ENCODE results near the gene FXYD4. TPM values are rescaled to one million over a fixed set of nuclear protein-coding genes. Genes with fewer than 3 reads are reported as not detected.
"Not testable (repeated sequence)": the region's sequence is repeated elsewhere in the genome, so short reads cannot be mapped to it uniquely, and the experiment has no call there.

The FXYD4 gene
- polyA plus RNA-seq, 1 donor (not counting 4 experiments of a cell fraction or from before 2014, with no cell fraction given) = not detected

DNA sequence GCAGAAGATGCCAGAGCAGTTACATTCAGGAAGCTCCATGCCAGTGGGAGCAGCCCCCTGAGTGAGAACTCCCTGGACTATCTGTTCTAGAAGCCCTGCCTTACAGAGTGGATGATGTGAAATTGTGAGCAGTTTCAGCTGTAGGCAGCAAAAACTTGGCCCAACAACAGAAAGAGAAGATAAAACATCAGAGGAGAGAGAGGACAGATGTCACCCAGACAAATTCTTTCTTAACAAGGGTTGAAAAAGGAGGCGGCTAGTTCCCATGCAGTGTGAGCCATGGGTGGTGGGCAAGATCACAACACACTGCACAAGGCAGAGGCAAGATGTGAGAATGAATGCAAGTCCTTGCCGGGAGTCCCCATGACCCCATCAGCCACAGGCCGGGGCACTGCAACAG is 46.6 kb upstream of the FXYD4 start:
- Histone ChIP-seq H3K36me3 (ENCODE audit: control insufficient read depth in 2 of 2, extremely low read depth in 1 of 2, insufficient read depth in 2 of 2, low read length in 2 of 2) (no peaks in the 10 kb centered on the region), H2AFZ (ENCODE audit: control insufficient read depth, low read length) (no peak overlapping the region), H3K9me1 (ENCODE audit: control insufficient read depth, extremely low read depth, insufficient read depth, low read length) (no peaks in the 10 kb centered on the region), H4K20me1 (ENCODE audit: control insufficient read depth, extremely low read depth, insufficient read depth, low read length) (no peaks in the 10 kb centered on the region), H3K4me3 (ENCODE audit: control insufficient read depth in 2 of 3, extremely low read depth in 1 of 3, insufficient read depth in 2 of 3, low read depth in 1 of 3, low read length in 3 of 3) (no peak overlapping the region), H3K27ac (ENCODE audit: control insufficient read depth, insufficient read depth, low read length) (no peak overlapping the region), H3K79me2 (ENCODE audit: control insufficient read depth, insufficient read depth, low read length) (no peaks in the 10 kb centered on the region), H3K9ac (ENCODE audit: control insufficient read depth, extremely low read depth, insufficient read depth, low read length) (no peak overlapping the region), H3K9me3 (ENCODE audit: control insufficient read depth, low read depth, low read length) (no peaks in the 10 kb centered on the region), H3K27me3 (ENCODE audit: control insufficient read depth, extremely low read depth, insufficient read depth, low read length) (no peaks in the 10 kb centered on the region), H3K4me2 (ENCODE audit: control insufficient read depth, extremely low read depth, insufficient read depth, low read depth, low read length) (no peak overlapping the region), H3K4me1 (ENCODE audit: control insufficient read depth, extremely low read depth, insufficient read depth, low read length) (no peaks in the 10 kb centered on the region)
- dilution Hi-C loops (cut with MboI; ENCODE audit: extremely low pct_ligation_motif_present, low sequenced_read_pairs) = no loop called here
- no peak for FAIRE-seq
- no peak for DNase-seq (ENCODE audit: low read depth, low spot score)
- no peak for TF ChIP-seq EZH2 (IDR thresholded peaks at IDR 0.05; ENCODE audit: low read length)
- TF ChIP-seq, protein P1, sequence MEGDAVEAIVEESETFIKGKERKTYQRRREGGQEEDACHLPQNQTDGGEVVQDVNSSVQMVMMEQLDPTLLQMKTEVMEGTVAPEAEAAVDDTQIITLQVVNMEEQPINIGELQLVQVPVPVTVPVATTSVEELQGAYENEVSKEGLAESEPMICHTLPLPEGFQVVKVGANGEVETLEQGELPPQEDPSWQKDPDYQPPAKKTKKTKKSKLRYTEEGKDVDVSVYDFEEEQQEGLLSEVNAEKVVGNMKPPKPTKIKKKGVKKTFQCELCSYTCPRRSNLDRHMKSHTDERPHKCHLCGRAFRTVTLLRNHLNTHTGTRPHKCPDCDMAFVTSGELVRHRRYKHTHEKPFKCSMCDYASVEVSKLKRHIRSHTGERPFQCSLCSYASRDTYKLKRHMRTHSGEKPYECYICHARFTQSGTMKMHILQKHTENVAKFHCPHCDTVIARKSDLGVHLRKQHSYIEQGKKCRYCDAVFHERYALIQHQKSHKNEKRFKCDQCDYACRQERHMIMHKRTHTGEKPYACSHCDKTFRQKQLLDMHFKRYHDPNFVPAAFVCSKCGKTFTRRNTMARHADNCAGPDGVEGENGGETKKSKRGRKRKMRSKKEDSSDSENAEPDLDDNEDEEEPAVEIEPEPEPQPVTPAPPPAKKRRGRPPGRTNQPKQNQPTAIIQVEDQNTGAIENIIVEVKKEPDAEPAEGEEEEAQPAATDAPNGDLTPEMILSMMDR (optimal IDR thresholded peaks at IDR 0.05 in 1 of 3, IDR thresholded peaks at IDR 0.05 in 1 of 3, conservative IDR thresholded peaks at IDR 0.05 in 1 of 3; ENCODE audit: extremely low read depth in 1 of 3, insufficient read depth in 2 of 3, low read length in 3 of 3) = no peak

DNA sequence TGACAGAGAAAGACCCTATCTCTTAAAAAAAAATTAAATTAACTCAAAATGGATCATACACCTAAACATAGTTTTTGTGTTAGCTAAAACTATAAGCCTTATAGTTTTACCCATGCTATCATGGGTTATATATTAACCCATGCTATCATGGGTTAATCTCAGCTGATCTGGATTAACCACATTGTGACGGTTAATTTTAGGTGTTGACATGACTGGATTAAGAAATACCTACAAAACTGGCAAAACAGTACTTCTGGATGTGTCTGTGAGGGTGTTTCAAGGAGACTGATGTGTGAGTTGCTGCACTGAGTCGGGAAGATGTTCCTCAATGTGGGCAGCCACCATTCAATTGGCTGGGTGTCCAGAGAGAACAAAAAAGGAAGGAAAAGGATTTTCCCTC is 44.3 kb upstream of the FXYD4 start:
- dilution Hi-C loops (cut with MboI; ENCODE audit: extremely low pct_ligation_motif_present, low sequenced_read_pairs) = no loop called here
- H3K27me3 ChIP-seq (ENCODE audit: control insufficient read depth, extremely low read depth, insufficient read depth, low read length) = no peaks in the 10 kb centered on the region
- H3K9me3 ChIP-seq (ENCODE audit: control insufficient read depth, low read depth, low read length) = no peaks in the 10 kb centered on the region
- H4K20me1 ChIP-seq (ENCODE audit: control insufficient read depth, extremely low read depth, insufficient read depth, low read length) = no peaks in the 10 kb centered on the region
- H3K9ac ChIP-seq (ENCODE audit: control insufficient read depth, extremely low read depth, insufficient read depth, low read length) = no peak overlapping the region
- DNase-seq (ENCODE audit: low read depth, low spot score) = no peak
- no peaks in the 10 kb centered on the region for H3K4me1 ChIP-seq (ENCODE audit: control insufficient read depth, extremely low read depth, insufficient read depth, low read length)
- no peak for FAIRE-seq
- H3K9me1 ChIP-seq (ENCODE audit: control insufficient read depth, extremely low read depth, insufficient read depth, low read length) = no peaks in the 10 kb centered on the region
- no peak overlapping the region for H3K4me3 ChIP-seq (ENCODE audit: control insufficient read depth in 2 of 3, extremely low read depth in 1 of 3, insufficient read depth in 2 of 3, low read depth in 1 of 3, low read length in 3 of 3)
- no peak overlapping the region for H3K27ac ChIP-seq (ENCODE audit: control insufficient read depth, insufficient read depth, low read length)
- no peak overlapping the region for H3K4me2 ChIP-seq (ENCODE audit: control insufficient read depth, extremely low read depth, insufficient read depth, low read depth, low read length)
- no peak for TF ChIP-seq EZH2 (IDR thresholded peaks at IDR 0.05; ENCODE audit: low read length)
- H3K79me2 ChIP-seq (ENCODE audit: control insufficient read depth, insufficient read depth, low read length) = no peaks in the 10 kb centered on the region
- H3K36me3 ChIP-seq (ENCODE audit: control insufficient read depth in 2 of 2, extremely low read depth in 1 of 2, insufficient read depth in 2 of 2, low read length in 2 of 2) = no peaks in the 10 kb centered on the region
- H2AFZ ChIP-seq (ENCODE audit: control insufficient read depth, low read length) = no peak overlapping the region

GRCh38 chr10:43327986-43328385 is 43.5 kb upstream of the FXYD4 start:
- FAIRE-seq (no peak), DNase-seq (ENCODE audit: low read depth, low spot score) (no peak)
- no peaks in the 10 kb centered on the region for H3K9me3 ChIP-seq (ENCODE audit: control insufficient read depth, low read depth, low read length)
- no peak overlapping the region for H3K27ac ChIP-seq (ENCODE audit: control insufficient read depth, insufficient read depth, low read length)
- dilution Hi-C loops (cut with MboI; ENCODE audit: extremely low pct_ligation_motif_present, low sequenced_read_pairs) = no loop called here
- H3K4me2 ChIP-seq (ENCODE audit: control insufficient read depth, extremely low read depth, insufficient read depth, low read depth, low read length) = no peak overlapping the region
- no peak for TF ChIP-seq EZH2 (IDR thresholded peaks at IDR 0.05; ENCODE audit: low read length)
- TF ChIP-seq, protein P1 (optimal IDR thresholded peaks at IDR 0.05 in 1 of 3, IDR thresholded peaks at IDR 0.05 in 1 of 3, conservative IDR thresholded peaks at IDR 0.05 in 1 of 3; ENCODE audit: extremely low read depth in 1 of 3, insufficient read depth in 2 of 3, low read length in 3 of 3) = no peak
- no peaks in the 10 kb centered on the region for H4K20me1 ChIP-seq (ENCODE audit: control insufficient read depth, extremely low read depth, insufficient read depth, low read length)
- H3K79me2 ChIP-seq (ENCODE audit: control insufficient read depth, insufficient read depth, low read length) = no peaks in the 10 kb centered on the region
- H3K4me1 ChIP-seq (ENCODE audit: control insufficient read depth, extremely low read depth, insufficient read depth, low read length) = no peaks in the 10 kb centered on the region
- H3K9ac ChIP-seq (ENCODE audit: control insufficient read depth, extremely low read depth, insufficient read depth, low read length) = no peak overlapping the region
- no peak overlapping the region for H2AFZ ChIP-seq (ENCODE audit: control insufficient read depth, low read length)
- no peaks in the 10 kb centered on the region for H3K36me3 ChIP-seq (ENCODE audit: control insufficient read depth in 2 of 2, extremely low read depth in 1 of 2, insufficient read depth in 2 of 2, low read length in 2 of 2)
- H3K4me3 ChIP-seq (ENCODE audit: control insufficient read depth in 2 of 3, extremely low read depth in 1 of 3, insufficient read depth in 2 of 3, low read depth in 1 of 3, low read length in 3 of 3) = no peak overlapping the region
- no peaks in the 10 kb centered on the region for H3K27me3 ChIP-seq (ENCODE audit: control insufficient read depth, extremely low read depth, insufficient read depth, low read length)
- no peaks in the 10 kb centered on the region for H3K9me1 ChIP-seq (ENCODE audit: control insufficient read depth, extremely low read depth, insufficient read depth, low read length)

- H3K4me3 ChIP-seq (ENCODE audit: control insufficient read depth in 2 of 3, extremely low read depth in 1 of 3, insufficient read depth in 2 of 3, low read depth in 1 of 3, low read length in 3 of 3); H3K9me3 ChIP-seq (ENCODE audit: control insufficient read depth, low read depth, low read length); H3K9ac ChIP-seq (ENCODE audit: control insufficient read depth, extremely low read depth, insufficient read depth, low read length); H2AFZ ChIP-seq (ENCODE audit: control insufficient read depth, low read length); FAIRE-seq; DNase-seq (ENCODE audit: low read depth, low spot score); H3K9me1 ChIP-seq (ENCODE audit: control insufficient read depth, extremely low read depth, insufficient read depth, low read length); H4K20me1 ChIP-seq (ENCODE audit: control insufficient read depth, extremely low read depth, insufficient read depth, low read length); H3K79me2 ChIP-seq (ENCODE audit: control insufficient read depth, insufficient read depth, low read length); H3K4me2 ChIP-seq (ENCODE audit: control insufficient read depth, extremely low read depth, insufficient read depth, low read depth, low read length); dilution Hi-C loops (cut with MboI; ENCODE audit: extremely low pct_ligation_motif_present, low sequenced_read_pairs); H3K36me3 ChIP-seq (ENCODE audit: control insufficient read depth in 2 of 2, extremely low read depth in 1 of 2, insufficient read depth in 2 of 2, low read length in 2 of 2); H3K4me1 ChIP-seq (ENCODE audit: control insufficient read depth, extremely low read depth, insufficient read depth, low read length); H3K27me3 ChIP-seq (ENCODE audit: control insufficient read depth, extremely low read depth, insufficient read depth, low read length); H3K27ac ChIP-seq (ENCODE audit: control insufficient read depth, insufficient read depth, low read length): not testable (repeated sequence)
Observed at GRCh38 chr10:43328810-43329209, 42.6 kb upstream of the FXYD4 start.
